ENCODE measurements around the gene ZNF407.
"Not testable (repeated sequence)": the region's sequence is repeated elsewhere in the genome, so short reads cannot be mapped to it uniquely, and the experiment has no call there.

ZNF407 gene

GRCh38 chr18:75097491-75098225, 500.0 kb downstream of the ZNF407 start:
- no peak overlapping the region for H3K27ac ChIP-seq (ENCODE audit: low read length)
- peaks cover 7% of the 10 kb centered on the region for H3K9me3 ChIP-seq (ENCODE audit: control insufficient read depth, low read depth, low read length)
- H3K4me3 ChIP-seq (ENCODE audit: low read length): no peak overlapping the region
- H3K36me3 ChIP-seq (ENCODE audit: control insufficient read depth, low read depth, low read length): no peaks in the 10 kb centered on the region
- H3K4me1 ChIP-seq (ENCODE audit: control insufficient read depth, low read depth, low read length): no peaks in the 10 kb centered on the region
- H3K9ac ChIP-seq (ENCODE audit: low read length): no peak overlapping the region
- no peaks in the 10 kb centered on the region for H3K27me3 ChIP-seq (ENCODE audit: control insufficient read depth, insufficient read depth, low read length)

DNA sequence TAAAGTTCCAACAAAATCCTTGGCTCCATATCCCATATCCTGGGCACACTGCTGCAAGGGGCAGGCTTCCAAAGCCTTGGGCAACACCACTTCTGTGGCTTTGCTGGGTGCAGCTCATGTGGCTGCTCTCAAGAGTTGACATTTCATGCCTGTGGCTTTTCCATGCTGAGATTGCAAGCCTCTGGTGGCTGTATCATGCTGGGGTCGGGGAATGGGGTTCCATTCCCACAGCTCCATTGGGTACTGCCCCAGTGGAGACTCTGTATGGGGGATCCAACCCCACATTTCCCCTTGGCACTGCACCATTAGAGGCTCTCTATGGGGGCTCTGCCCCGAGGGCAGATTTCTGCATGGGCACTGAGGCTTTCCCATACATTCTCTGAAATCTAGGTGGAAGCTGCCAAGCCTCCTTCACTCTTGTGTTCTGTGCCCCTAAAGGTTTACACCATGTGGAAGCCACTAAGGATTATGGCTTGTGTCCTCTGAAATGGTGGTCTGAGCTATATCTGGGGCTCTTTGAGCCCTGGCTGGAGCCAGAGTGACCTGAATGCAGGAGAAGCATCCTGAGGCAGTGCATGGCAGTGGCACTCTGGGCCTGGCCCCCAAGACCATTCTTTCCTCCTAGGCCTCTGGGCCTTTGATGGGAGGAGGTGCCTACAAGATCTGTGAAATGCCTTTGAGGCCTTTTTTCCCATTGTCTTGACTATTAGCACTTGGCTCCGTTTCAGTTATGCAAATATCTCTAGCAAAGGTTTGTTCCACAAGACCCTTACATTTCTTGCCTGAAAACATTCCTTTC, 503.4 kb downstream of the ZNF407 start:
- Histone ChIP-seq H3K4me3 (ENCODE audit: low read length) (no peak overlapping the region), H3K9me3 (ENCODE audit: control insufficient read depth, low read depth, low read length) (peaks cover 7% of the 10 kb centered on the region), H3K9ac (ENCODE audit: low read length) (no peak overlapping the region), H3K27ac (ENCODE audit: low read length) (no peak overlapping the region), H3K27me3 (ENCODE audit: control insufficient read depth, insufficient read depth, low read length) (no peaks in the 10 kb centered on the region), H3K4me1 (ENCODE audit: control insufficient read depth, low read depth, low read length) (no peaks in the 10 kb centered on the region), H3K36me3 (ENCODE audit: control insufficient read depth, low read depth, low read length) (no peaks in the 10 kb centered on the region)

DNA sequence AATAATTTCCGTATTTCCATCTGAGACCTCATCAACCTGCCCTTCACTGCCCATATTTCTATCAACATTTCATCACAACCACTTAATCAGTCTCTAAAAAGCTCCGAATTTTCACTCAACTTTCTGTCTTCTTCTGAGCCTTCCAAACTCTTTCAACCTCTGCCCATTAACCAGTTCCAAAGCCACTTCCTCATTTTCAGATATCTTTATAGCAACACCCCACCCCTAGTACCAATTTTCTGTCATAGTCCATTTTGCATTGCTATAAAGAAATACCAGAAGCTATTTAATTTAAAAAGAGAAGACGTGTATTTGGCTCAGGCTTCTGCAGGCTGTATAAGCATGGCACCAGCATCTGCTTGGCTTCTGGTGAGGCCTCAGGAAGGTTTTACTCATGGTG, 504.2 kb downstream of the ZNF407 start:
- H3K4me3 ChIP-seq (ENCODE audit: low read length): no peak overlapping the region

GRCh38 chr18:75104029-75104428, 506.4 kb downstream of the ZNF407 start:
- H3K27ac ChIP-seq (ENCODE audit: low read length); H3K4me1 ChIP-seq (ENCODE audit: control insufficient read depth, low read depth, low read length); H3K4me3 ChIP-seq (ENCODE audit: low read length); H3K9me3 ChIP-seq (ENCODE audit: control insufficient read depth, low read depth, low read length); H3K36me3 ChIP-seq (ENCODE audit: control insufficient read depth, low read depth, low read length); H3K9ac ChIP-seq (ENCODE audit: low read length); H3K27me3 ChIP-seq (ENCODE audit: control insufficient read depth, insufficient read depth, low read length): not testable (repeated sequence)

More for the DNA sequence above, 504.2 kb downstream of the ZNF407 start:
- no peaks in the 10 kb centered on the region for H3K4me1 ChIP-seq (ENCODE audit: control insufficient read depth, low read depth, low read length)
- no peak overlapping the region for H3K9ac ChIP-seq (ENCODE audit: low read length)
- no peak overlapping the region for H3K27ac ChIP-seq (ENCODE audit: low read length)
- peaks cover 7% of the 10 kb centered on the region for H3K9me3 ChIP-seq (ENCODE audit: control insufficient read depth, low read depth, low read length)
- no peaks in the 10 kb centered on the region for H3K27me3 ChIP-seq (ENCODE audit: control insufficient read depth, insufficient read depth, low read length)
- no peaks in the 10 kb centered on the region for H3K36me3 ChIP-seq (ENCODE audit: control insufficient read depth, low read depth, low read length)

- Histone ChIP-seq H3K4me1 (ENCODE audit: control insufficient read depth, low read depth, low read length) (no peaks in the 10 kb centered on the region), H3K27me3 (ENCODE audit: control insufficient read depth, insufficient read depth, low read length) (no peaks in the 10 kb centered on the region)
These were observed 506.8 kb downstream of the ZNF407 start for GRCh38 chr18:75104483-75104882.

DNA sequence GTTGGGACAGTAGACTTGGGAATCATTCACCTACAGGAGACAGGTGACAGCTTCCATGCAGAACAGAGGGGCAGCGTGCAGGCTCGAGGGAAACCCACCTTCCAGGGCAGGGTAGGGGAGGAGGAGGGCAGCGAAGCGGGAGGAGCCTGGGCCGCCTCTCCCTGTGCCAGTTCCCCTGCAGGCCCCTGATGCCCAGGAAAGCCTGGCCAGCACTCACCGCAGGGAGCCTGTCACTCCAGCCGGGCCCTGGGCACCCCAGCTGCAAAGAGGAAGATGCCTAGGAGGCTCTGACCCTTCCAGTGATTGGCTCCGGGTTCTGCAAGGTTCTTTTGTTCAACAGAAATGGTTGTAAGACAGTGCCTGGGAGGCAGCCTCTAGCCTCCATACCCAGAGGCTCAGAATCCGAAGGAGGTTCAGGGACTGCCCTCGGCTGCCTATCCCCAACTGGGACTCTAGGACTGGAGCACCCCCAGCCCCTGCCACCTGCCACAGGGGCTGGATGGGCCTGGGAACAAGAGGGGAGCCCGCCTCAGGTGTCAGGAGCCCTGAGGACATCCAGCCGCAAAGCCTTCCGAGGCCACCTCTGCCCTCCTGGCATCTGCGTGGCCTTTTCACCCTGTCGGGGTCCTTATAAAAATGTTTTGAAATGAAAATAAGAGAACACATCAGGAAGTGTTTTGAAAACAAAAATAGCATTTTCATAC, 508.0 kb downstream of the ZNF407 start:
- peaks cover 7% of the 10 kb centered on the region for H3K9me3 ChIP-seq (ENCODE audit: control insufficient read depth, low read depth, low read length)
- H3K4me3 ChIP-seq (ENCODE audit: low read length): no peak overlapping the region
- H3K36me3 ChIP-seq (ENCODE audit: control insufficient read depth, low read depth, low read length): no peaks in the 10 kb centered on the region
- H3K9ac ChIP-seq (ENCODE audit: low read length): no peak overlapping the region
- H3K27ac ChIP-seq (ENCODE audit: low read length): no peak overlapping the region
- no peaks in the 10 kb centered on the region for H3K4me1 ChIP-seq (ENCODE audit: control insufficient read depth, low read depth, low read length)
- H3K27me3 ChIP-seq (ENCODE audit: control insufficient read depth, insufficient read depth, low read length): no peaks in the 10 kb centered on the region

More at GRCh38 chr18:75104483-75104882, 506.8 kb downstream of the ZNF407 start:
- no peak overlapping the region for H3K27ac ChIP-seq (ENCODE audit: low read length)
- peaks cover 7% of the 10 kb centered on the region for H3K9me3 ChIP-seq (ENCODE audit: control insufficient read depth, low read depth, low read length)
- H3K4me3 ChIP-seq (ENCODE audit: low read length): no peak overlapping the region
- H3K36me3 ChIP-seq (ENCODE audit: control insufficient read depth, low read depth, low read length): no peaks in the 10 kb centered on the region
- H3K9ac ChIP-seq (ENCODE audit: low read length): no peak overlapping the region

DNA sequence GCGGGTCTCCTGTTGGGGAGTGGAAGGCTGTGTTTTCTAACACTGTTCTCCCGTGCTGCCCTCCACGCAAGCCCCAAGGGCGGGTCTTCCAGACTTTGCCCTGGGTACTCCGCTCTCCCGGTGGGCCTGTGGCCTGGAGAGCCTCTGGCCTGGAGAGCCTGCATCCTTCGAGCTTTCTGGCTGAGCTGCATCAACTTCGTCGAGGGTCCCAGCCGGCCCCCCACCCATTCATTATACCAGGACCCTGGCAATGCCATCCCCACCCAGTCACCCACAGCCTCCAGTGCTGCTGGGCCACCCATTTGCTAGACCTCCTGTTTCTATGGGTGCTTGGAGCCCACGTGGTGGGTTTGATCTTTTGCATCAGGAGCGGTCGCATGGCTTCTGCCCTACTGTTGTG, 509.1 kb downstream of the ZNF407 start:
- H3K4me1 ChIP-seq (ENCODE audit: control insufficient read depth, low read depth, low read length): no peaks in the 10 kb centered on the region
- H3K4me3 ChIP-seq (ENCODE audit: low read length): no peak overlapping the region
- peaks cover under 1% of the 10 kb centered on the region for H3K9me3 ChIP-seq (ENCODE audit: control insufficient read depth, low read depth, low read length)
- H3K27me3 ChIP-seq (ENCODE audit: control insufficient read depth, insufficient read depth, low read length): no peaks in the 10 kb centered on the region
- no peak overlapping the region for H3K27ac ChIP-seq (ENCODE audit: low read length)
- H3K36me3 ChIP-seq (ENCODE audit: control insufficient read depth, low read depth, low read length): no peaks in the 10 kb centered on the region
- H3K9ac ChIP-seq (ENCODE audit: low read length): no peak overlapping the region

DNA sequence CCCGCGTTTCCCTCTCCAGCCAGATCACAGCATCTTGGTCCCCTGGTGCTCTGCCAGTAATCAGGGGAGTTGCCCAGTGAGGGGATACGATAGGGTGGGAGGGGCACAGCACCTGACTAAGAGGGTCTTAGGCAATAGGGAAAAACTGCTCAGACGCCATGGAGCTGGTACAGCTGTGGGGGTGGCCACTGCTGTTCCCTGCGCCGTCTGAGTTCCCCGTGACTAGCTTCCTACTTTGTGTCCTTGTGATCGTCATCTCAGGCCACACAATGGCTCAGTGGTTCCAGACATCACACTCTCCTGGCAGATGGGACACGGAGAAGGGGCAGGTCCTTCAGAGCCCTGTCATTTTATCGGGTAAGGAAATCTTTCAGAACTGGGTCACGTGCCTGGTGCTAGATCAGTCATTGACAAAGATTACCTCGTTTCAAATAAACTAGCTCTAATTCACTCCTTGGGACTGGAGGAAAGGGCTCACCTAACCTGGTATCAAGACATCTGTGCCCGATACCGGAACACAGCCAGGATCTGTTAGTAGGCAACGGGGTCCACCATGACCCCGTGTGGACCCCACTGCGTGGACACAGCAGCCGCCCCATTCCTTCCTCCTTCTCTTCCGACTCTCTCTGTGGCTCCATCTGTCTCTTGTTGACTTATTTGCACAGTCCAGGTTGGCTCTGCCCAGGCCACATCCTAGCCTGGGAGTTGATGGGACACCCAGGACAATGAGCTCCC, 509.7 kb downstream of the ZNF407 start:
- H3K36me3 ChIP-seq (ENCODE audit: control insufficient read depth, low read depth, low read length): no peaks in the 10 kb centered on the region
- no peaks in the 10 kb centered on the region for H3K4me1 ChIP-seq (ENCODE audit: control insufficient read depth, low read depth, low read length)
- H3K27ac ChIP-seq (ENCODE audit: low read length): no peak overlapping the region
- no peaks in the 10 kb centered on the region for H3K9me3 ChIP-seq (ENCODE audit: control insufficient read depth, low read depth, low read length)
- no peak overlapping the region for H3K4me3 ChIP-seq (ENCODE audit: low read length)
- H3K9ac ChIP-seq (ENCODE audit: low read length): no peak overlapping the region
- no peaks in the 10 kb centered on the region for H3K27me3 ChIP-seq (ENCODE audit: control insufficient read depth, insufficient read depth, low read length)

DNA sequence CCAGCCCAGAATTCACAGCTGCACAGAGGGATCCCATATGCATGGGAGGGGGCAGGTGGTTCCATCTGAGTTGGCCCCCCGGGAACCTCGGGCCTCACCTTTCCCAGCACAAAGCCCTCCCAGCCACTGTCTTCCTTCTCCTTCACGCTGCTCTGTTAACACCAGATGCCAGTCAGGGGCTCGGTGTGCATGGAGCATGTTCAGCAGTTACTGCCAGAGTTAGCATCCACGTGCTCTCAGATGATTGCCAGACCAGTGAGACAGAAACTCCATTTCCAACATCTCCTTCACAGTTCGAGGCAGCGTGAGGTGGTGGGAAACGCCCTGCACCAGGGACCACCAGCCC, 510.2 kb downstream of the ZNF407 start:
- Histone ChIP-seq H3K27ac (ENCODE audit: low read length) (no peak overlapping the region), H3K36me3 (ENCODE audit: control insufficient read depth, low read depth, low read length) (no peaks in the 10 kb centered on the region), H3K4me1 (ENCODE audit: control insufficient read depth, low read depth, low read length) (no peaks in the 10 kb centered on the region), H3K27me3 (ENCODE audit: control insufficient read depth, insufficient read depth, low read length) (no peaks in the 10 kb centered on the region), H3K9me3 (ENCODE audit: control insufficient read depth, low read depth, low read length) (no peaks in the 10 kb centered on the region), H3K4me3 (ENCODE audit: low read length) (no peak overlapping the region), H3K9ac (ENCODE audit: low read length) (no peak overlapping the region)

DNA sequence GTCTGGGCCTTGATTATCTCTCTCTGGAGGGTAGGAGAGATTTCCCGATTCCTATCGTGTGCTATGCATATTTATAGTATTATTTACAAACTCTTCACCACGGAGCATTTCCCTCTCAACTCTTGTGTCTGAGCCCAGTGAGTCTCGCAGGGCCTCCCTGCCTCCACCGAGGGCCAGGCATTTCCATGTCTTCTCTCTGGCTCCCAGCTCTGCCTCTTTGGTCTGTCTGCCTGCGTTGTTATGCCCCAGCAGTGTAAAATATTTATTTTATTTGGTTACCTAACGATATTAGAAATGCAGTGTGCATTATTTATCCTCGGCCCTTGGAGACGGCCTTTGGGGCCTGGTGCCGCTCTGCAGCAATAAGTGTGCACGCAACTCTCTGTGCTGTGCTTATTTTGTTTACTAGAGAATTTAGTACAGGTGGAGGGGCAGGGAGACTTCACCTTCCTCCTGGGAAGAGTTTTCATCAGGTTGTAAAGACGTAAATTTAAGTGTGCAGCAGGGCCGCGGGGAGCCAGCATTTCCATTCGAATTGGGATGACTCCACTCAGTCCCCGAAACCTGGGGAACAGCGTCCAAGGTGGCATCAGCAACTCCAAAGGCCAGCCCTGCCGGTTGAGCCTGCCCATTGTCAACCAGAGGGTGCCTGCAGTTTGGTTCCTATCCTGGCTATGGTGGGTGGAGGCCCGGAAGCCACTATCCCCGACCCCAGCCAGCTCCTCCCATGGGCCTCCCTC, 511.1 kb downstream of the ZNF407 start:
- no peak overlapping the region for H3K27ac ChIP-seq (ENCODE audit: low read length)
- no peaks in the 10 kb centered on the region for H3K36me3 ChIP-seq (ENCODE audit: control insufficient read depth, low read depth, low read length)
- no peak overlapping the region for H3K9ac ChIP-seq (ENCODE audit: low read length)
- H3K4me1 ChIP-seq (ENCODE audit: control insufficient read depth, low read depth, low read length): no peaks in the 10 kb centered on the region
- no peaks in the 10 kb centered on the region for H3K9me3 ChIP-seq (ENCODE audit: control insufficient read depth, low read depth, low read length)
- H3K4me3 ChIP-seq (ENCODE audit: low read length): no peak overlapping the region
- no peaks in the 10 kb centered on the region for H3K27me3 ChIP-seq (ENCODE audit: control insufficient read depth, insufficient read depth, low read length)

- H3K27me3 ChIP-seq (ENCODE audit: control insufficient read depth, insufficient read depth, low read length): no peaks in the 10 kb centered on the region
- H3K9me3 ChIP-seq (ENCODE audit: control insufficient read depth, low read depth, low read length): no peaks in the 10 kb centered on the region
- H3K36me3 ChIP-seq (ENCODE audit: control insufficient read depth, low read depth, low read length): no peaks in the 10 kb centered on the region
- H3K9ac ChIP-seq (ENCODE audit: low read length): no peak overlapping the region
- H3K4me1 ChIP-seq (ENCODE audit: control insufficient read depth, low read depth, low read length): no peaks in the 10 kb centered on the region
- H3K27ac ChIP-seq (ENCODE audit: low read length): no peak overlapping the region
- H3K4me3 ChIP-seq (ENCODE audit: low read length): no peak overlapping the region
These were observed 511.6 kb downstream of the ZNF407 start for GRCh38 chr18:75109319-75109691.

All from iPS-18a (cell line).